CD4-positive, alpha-beta T cell (primary cell): ENCODE data around the gene UBA6. TPM values are rescaled to one million over a fixed set of nuclear protein-coding genes. Genes with fewer than 3 reads are reported as not detected.

Experiments used
- ATAC-seq: fragments of 200-7000 bp; cut with Tn5 transposase; one replicate; pipeline ENCODE4 v1.10.0; 2022; ENCODE audit warnings: mild to moderate bottlenecking; ENCODE audit not compliant: poor library complexity
- CTCF ChIA-PET: fragments of 350-600 bp; sonication (Branson Sonifier 250); formaldehyde crosslinking; loops from one replicate; lab custom pipeline; 2021; ENCODE audit warnings: antibody characterized with exemption, inconsistent platforms; lab: Charles Lee
- POLR2A ChIA-PET: fragments of 350-600 bp; sonication (Branson Sonifier 250); formaldehyde crosslinking; loops from one replicate; lab custom pipeline; 2021; ENCODE audit warnings: antibody characterized with exemption, inconsistent platforms; lab: Charles Lee
- DNase-seq, 14 experiments: peaks; one replicate each; pipeline ENCODE4 v3.0.0-alpha.2; 2013 to 2020; ENCODE audit warnings: mixed read lengths in 2 of 14
- H3K27ac ChIP-seq, 2 donors: one replicate each; pipeline versions ENCODE4 v1.5.1 to v1.7.0; 2013; ENCODE audit warnings: low read length in 2 of 2, low read depth in 1 of 2, mild to moderate bottlenecking in 1 of 2
- H3K27me3 ChIP-seq, 2 experiments: 1 replicate in 1 of 2; 2 replicates in 1 of 2; pipeline versions ENCODE4 v1.6.1 to v1.7.0; 2013; ENCODE audit warnings: low read length in 2 of 2, control low read depth in 1 of 2, mild to moderate bottlenecking in 1 of 2, moderate library complexity in 1 of 2; ENCODE audit not compliant: insufficient read depth in 2 of 2, control insufficient read depth in 1 of 2
- H3K36me3 ChIP-seq: one replicate; pipeline ENCODE4 v1.6.1; 2013; ENCODE audit warnings: low read length, control low read depth; ENCODE audit not compliant: insufficient read depth
- H3K4me1 ChIP-seq: one replicate; pipeline ENCODE4 v1.6.1; 2013; ENCODE audit warnings: low read length, control low read depth; ENCODE audit not compliant: insufficient read depth
- H3K4me3 ChIP-seq: one replicate; pipeline ENCODE4 v1.5.1; 2013; ENCODE audit warnings: mild to moderate bottlenecking, low read length, moderate library complexity
- H3K9me3 ChIP-seq, 2 experiments: 1 replicate in 1 of 2; 2 replicates in 1 of 2; pipeline versions ENCODE4 v1.6.1 to v1.7.0; 2013; ENCODE audit warnings: low read length in 2 of 2, mild to moderate bottlenecking in 2 of 2, control low read depth in 1 of 2, moderate library complexity in 1 of 2; ENCODE audit not compliant: control insufficient read depth in 1 of 2, insufficient read depth in 1 of 2
- H3K27ac Mint-ChIP-seq: one replicate; pipeline ENCODE4 v1.8.0; 2020; ENCODE audit warnings: mixed read lengths
- H3K27me3 Mint-ChIP-seq: one replicate; pipeline ENCODE4 v1.8.0; 2021; ENCODE audit warnings: mixed read lengths
- H3K36me3 Mint-ChIP-seq: one replicate; pipeline ENCODE4 v1.8.0; 2021; ENCODE audit warnings: low read depth, mixed read lengths
- H3K4me1 Mint-ChIP-seq: one replicate; pipeline ENCODE4 v1.8.0; 2021; ENCODE audit warnings: low read depth, mixed read lengths
- H3K4me3 Mint-ChIP-seq: one replicate; pipeline ENCODE4 v1.8.0; 2020; ENCODE audit warnings: mild to moderate bottlenecking, mixed read lengths
- H3K9me3 Mint-ChIP-seq: one replicate; pipeline ENCODE4 v1.8.0; 2020; ENCODE audit warnings: mixed read lengths
- intact Hi-C, 2 experiments: fragments of 100-400 bp; cut with DNase I in 1 of 2; cut with micrococcal nuclease in 1 of 2; formaldehyde crosslinking; loops; one replicate each; pipeline versions ENCODE4 v1.15.1 to v1.9.0; 2023 to 2025; cut with DNase I, micrococcal nuclease
- total RNA-seq, 174 experiments: library from RNA in 2 of 174; stranded (reverse) in 2 of 174; gene quantifications; one replicate each; pipeline ENCODE4 v1.2.3 and lab custom pipeline; 2021 to 2026
- TF ChIP-seq, protein P1 (sequence below): fragments of 200-600 bp; IDR thresholded peaks from one replicate; pipeline ENCODE4 v1.8.0; 2022; ENCODE audit warnings: antibody characterized with exemption, mild to moderate bottlenecking

UBA6 gene
- total RNA-seq, 2 experiments from 2014 or later, result 33.4 to 45.5 TPM

DNA sequence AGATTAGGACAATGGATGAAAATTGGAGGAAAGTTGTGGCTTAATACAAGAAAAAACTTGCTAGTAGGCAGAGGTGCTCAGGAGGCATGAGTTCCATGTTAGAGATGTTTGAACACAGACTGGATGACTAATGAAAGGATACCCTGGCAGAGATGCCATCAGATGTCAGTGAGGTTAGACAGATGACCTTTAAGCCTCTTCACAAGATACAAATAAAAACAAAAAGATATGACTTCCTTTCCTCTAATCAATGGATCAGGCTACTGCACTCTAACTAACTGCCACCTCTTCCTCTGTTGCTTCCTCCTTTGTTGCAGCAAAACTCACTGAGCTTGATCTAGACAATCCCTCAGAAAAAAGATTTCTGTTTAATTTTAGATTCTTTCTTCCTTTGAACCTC, 127.8 kb downstream of the UBA6 start:
- no peaks in the 10 kb centered on the region for H3K9me3 Mint-ChIP-seq
- TF ChIP-seq, protein P1, sequence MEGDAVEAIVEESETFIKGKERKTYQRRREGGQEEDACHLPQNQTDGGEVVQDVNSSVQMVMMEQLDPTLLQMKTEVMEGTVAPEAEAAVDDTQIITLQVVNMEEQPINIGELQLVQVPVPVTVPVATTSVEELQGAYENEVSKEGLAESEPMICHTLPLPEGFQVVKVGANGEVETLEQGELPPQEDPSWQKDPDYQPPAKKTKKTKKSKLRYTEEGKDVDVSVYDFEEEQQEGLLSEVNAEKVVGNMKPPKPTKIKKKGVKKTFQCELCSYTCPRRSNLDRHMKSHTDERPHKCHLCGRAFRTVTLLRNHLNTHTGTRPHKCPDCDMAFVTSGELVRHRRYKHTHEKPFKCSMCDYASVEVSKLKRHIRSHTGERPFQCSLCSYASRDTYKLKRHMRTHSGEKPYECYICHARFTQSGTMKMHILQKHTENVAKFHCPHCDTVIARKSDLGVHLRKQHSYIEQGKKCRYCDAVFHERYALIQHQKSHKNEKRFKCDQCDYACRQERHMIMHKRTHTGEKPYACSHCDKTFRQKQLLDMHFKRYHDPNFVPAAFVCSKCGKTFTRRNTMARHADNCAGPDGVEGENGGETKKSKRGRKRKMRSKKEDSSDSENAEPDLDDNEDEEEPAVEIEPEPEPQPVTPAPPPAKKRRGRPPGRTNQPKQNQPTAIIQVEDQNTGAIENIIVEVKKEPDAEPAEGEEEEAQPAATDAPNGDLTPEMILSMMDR, result no peak
- ChIA-PET POLR2A (interaction anchor here (1.2 to 1.5 kb wide), 2 partner anchors 9 to 28 kb away, joined by 4 to 5 read pairs; partner anchors contain the start of gene CENPC), CTCF (no interaction called here)
- Histone ChIP-seq H3K9me3 (no peaks in the 10 kb centered on the region), H3K27ac (no peak overlapping the region), H3K4me3 (no peak overlapping the region), H3K27me3 (no peaks in the 10 kb centered on the region), H3K36me3 (no peaks in the 10 kb centered on the region), H3K4me1 (no peaks in the 10 kb centered on the region)
- peak in 2 of 14 experiments; percentile 6 to 18 for DNase-seq
- H3K4me3 Mint-ChIP-seq, result no peak overlapping the region
- intact Hi-C loops, result no loop called here
- peak overlapping the region; percentile 60 for H3K27ac Mint-ChIP-seq
- peak; percentile 19 for ATAC-seq
- H3K4me1 Mint-ChIP-seq, result peaks cover 54% of the 10 kb centered on the region
- no peaks in the 10 kb centered on the region for H3K27me3 Mint-ChIP-seq
- H3K36me3 Mint-ChIP-seq, result peaks cover 1% of the 10 kb centered on the region

DNA sequence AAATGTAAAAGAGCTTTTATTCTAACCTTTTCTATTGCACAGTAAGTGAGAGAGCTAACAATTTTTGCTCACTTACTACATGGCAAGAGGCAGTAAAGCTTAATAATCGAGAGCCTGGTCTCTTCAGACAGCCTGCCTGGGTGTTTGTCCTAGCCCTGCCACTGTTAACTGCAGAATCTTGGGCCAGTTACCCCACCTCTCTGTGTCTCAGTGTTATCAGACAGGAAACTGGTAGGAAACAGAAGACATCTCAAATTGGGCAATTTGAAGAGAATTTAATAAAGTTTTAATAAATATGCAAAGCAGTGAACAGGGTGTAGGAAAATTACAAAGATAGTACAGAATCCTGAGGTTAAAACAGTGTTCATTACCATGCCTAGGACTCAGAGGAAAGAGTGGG, 129.0 kb downstream of the UBA6 start:
- Histone ChIP-seq H3K36me3 (no peaks in the 10 kb centered on the region), H3K4me1 (no peaks in the 10 kb centered on the region), H3K4me3 (no peak overlapping the region), H3K9me3 (no peaks in the 10 kb centered on the region), H3K27me3 (no peaks in the 10 kb centered on the region), H3K27ac (no peak overlapping the region)
- Mint-ChIP-seq H3K36me3 (no peaks in the 10 kb centered on the region), H3K4me1 (peaks cover 49% of the 10 kb centered on the region), H3K27me3 (no peaks in the 10 kb centered on the region), H3K27ac (peak overlapping the region; percentile 60), H3K9me3 (no peaks in the 10 kb centered on the region), H3K4me3 (no peak overlapping the region)
- DNase-seq (no peak), ATAC-seq (no peak)
- ChIA-PET CTCF (no interaction called here), POLR2A (no interaction called here)
- TF ChIP-seq, protein P1, result no peak
- intact Hi-C loops, result no loop called here

DNA sequence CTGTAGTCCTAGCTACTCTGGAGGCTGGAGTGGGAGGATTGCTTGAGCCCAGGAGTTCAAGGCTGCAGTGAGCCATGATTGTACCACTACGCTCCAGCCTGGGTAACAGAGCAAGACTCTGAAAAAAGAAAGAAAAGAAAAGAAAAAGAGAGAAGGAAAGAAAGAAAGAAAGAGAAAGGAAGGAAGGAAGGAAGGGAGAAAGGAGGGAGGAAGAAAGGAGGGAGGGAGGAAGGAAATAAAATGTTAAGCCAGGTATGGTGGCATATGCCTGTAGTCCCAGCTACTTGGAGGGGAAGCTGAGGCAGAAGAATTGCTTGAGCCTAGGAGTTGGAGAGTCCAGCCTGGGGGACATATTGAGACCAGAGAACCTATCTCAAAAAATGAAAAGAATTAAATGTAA, 130.4 kb downstream of the UBA6 start:
- Mint-ChIP-seq H3K9me3 (no peaks in the 10 kb centered on the region), H3K36me3 (no peaks in the 10 kb centered on the region), H3K27ac (peak overlapping the region; percentile 12), H3K4me3 (no peak overlapping the region), H3K27me3 (no peaks in the 10 kb centered on the region), H3K4me1 (peaks cover 39% of the 10 kb centered on the region)
- no peak for DNase-seq
- no peak for ATAC-seq
- Histone ChIP-seq H3K9me3 (no peaks in the 10 kb centered on the region), H3K27ac (no peak overlapping the region), H3K4me1 (no peaks in the 10 kb centered on the region), H3K36me3 (no peaks in the 10 kb centered on the region), H3K4me3 (no peak overlapping the region), H3K27me3 (no peaks in the 10 kb centered on the region)
- ChIA-PET POLR2A (no interaction called here), CTCF (no interaction called here)
- intact Hi-C loops, result no loop called here
- TF ChIP-seq, protein P1, result no peak
